ENCODE measurements around the gene WHRN. TPM values are rescaled to one million over a fixed set of nuclear protein-coding genes. Genes with fewer than 3 reads are reported as not detected.

The WHRN gene
- total RNA-seq, 1 donor from 2014 or later = 1.1 TPM

GRCh38 chr9:114407889-114408288 is 97.4 kb downstream of the WHRN start:
- TF ChIP-seq EZH2 (IDR thresholded peaks at IDR 0.05) = no peak
- Histone ChIP-seq H3K36me3 (no peaks in the 10 kb centered on the region), H3K9me3 (ENCODE audit: low read depth) (no peaks in the 10 kb centered on the region), H3F3A (ENCODE audit: low read depth) (no peaks in the 10 kb centered on the region), H3K4me1 (peaks cover 8% of the 10 kb centered on the region), H3K9ac (no peak overlapping the region), H4K20me1 (ENCODE audit: low read depth) (no peaks in the 10 kb centered on the region), H3K27ac (no peak overlapping the region), H3K4me2 (no peak overlapping the region), H3K79me2 (ENCODE audit: low read depth) (no peaks in the 10 kb centered on the region), H3K4me3 (no peak overlapping the region), H3K27me3 (no peaks in the 10 kb centered on the region), H2AFZ (replicated peaks) (no peak overlapping the region)
- Mint-ChIP-seq H3K4me1 (peaks cover 30% of the 10 kb centered on the region), H3K9me3 (no peaks in the 10 kb centered on the region), H3K27me3 (ENCODE audit: insufficient read depth, low read depth) (peaks cover 10% of the 10 kb centered on the region), H3K27ac (no peak overlapping the region), H3K36me3 (no peaks in the 10 kb centered on the region), H3K4me3 (no peak overlapping the region)
- DNase-seq (ENCODE audit: low spot score) = no peak

DNA sequence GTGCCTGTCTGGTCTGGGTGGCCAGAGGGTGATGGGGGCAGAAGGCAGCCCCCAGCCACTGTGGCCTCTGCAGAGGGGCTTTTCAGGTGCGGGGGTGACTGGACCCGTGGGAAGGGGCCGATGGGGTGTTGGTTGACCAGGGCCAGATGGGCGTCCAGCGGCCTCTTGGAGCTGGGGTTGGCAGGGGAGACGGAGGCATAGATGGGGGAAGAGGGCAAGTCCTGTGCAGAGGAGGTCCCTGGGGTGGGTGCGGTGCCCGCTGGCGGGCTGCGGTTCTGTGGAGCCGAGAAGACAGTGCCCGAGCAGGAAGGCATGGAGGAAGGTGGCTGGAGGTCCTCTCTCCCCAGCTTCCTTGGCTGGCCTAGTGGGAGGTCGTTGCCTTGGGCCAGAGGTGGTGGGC is 98.8 kb downstream of the WHRN start:
- Histone ChIP-seq H3K27me3 (no peaks in the 10 kb centered on the region), H3K9me3 (ENCODE audit: low read depth) (no peaks in the 10 kb centered on the region), H4K20me1 (ENCODE audit: low read depth) (no peaks in the 10 kb centered on the region), H3K9ac (no peak overlapping the region), H3K79me2 (ENCODE audit: low read depth) (no peaks in the 10 kb centered on the region), H3K4me3 (no peak overlapping the region), H3K4me2 (no peak overlapping the region), H3F3A (ENCODE audit: low read depth) (no peaks in the 10 kb centered on the region), H3K36me3 (no peaks in the 10 kb centered on the region), H2AFZ (replicated peaks) (no peak overlapping the region), H3K4me1 (peaks cover 7% of the 10 kb centered on the region), H3K27ac (no peak overlapping the region)
- Mint-ChIP-seq H3K4me1 (peaks cover 23% of the 10 kb centered on the region), H3K36me3 (no peaks in the 10 kb centered on the region), H3K4me3 (no peak overlapping the region), H3K27me3 (ENCODE audit: insufficient read depth, low read depth) (peaks cover 10% of the 10 kb centered on the region), H3K27ac (no peak overlapping the region), H3K9me3 (no peaks in the 10 kb centered on the region)
- DNase-seq (ENCODE audit: low spot score) = no peak
- TF ChIP-seq EZH2 (IDR thresholded peaks at IDR 0.05) (no peak), CTCF (IDR thresholded peaks at IDR 0.05) (no peak)

- Histone ChIP-seq H3K4me2 (no peak overlapping the region), H3K27me3 (no peaks in the 10 kb centered on the region), H3K4me1 (peaks cover 7% of the 10 kb centered on the region), H3K27ac (no peak overlapping the region), H3K36me3 (no peaks in the 10 kb centered on the region), H3K9ac (no peak overlapping the region), H2AFZ (replicated peaks) (peak overlapping the region; percentile 26), H3K9me3 (ENCODE audit: low read depth) (no peaks in the 10 kb centered on the region), H4K20me1 (ENCODE audit: low read depth) (no peaks in the 10 kb centered on the region), H3F3A (ENCODE audit: low read depth) (no peaks in the 10 kb centered on the region), H3K79me2 (ENCODE audit: low read depth) (no peaks in the 10 kb centered on the region), H3K4me3 (no peak overlapping the region)
- H3K4me1 Mint-ChIP-seq = peaks cover 17% of the 10 kb centered on the region
- no peaks in the 10 kb centered on the region for H3K36me3 Mint-ChIP-seq
- H3K27ac Mint-ChIP-seq = no peak overlapping the region
- no peaks in the 10 kb centered on the region for H3K9me3 Mint-ChIP-seq
- H3K27me3 Mint-ChIP-seq (ENCODE audit: insufficient read depth, low read depth) = peaks cover 14% of the 10 kb centered on the region
- no peak overlapping the region for H3K4me3 Mint-ChIP-seq
- peak; percentile 87 for DNase-seq (ENCODE audit: low spot score)
- peak; percentile 85 for TF ChIP-seq CTCF (IDR thresholded peaks at IDR 0.05)
- no peak for TF ChIP-seq EZH2phosphoT487 (IDR thresholded peaks at IDR 0.05)
These were observed 99.8 kb downstream of the WHRN start for GRCh38 chr9:114405294-114406034.

- Histone ChIP-seq H3K36me3 (no peaks in the 10 kb centered on the region), H4K20me1 (ENCODE audit: low read depth) (no peaks in the 10 kb centered on the region), H3K79me2 (ENCODE audit: low read depth) (no peaks in the 10 kb centered on the region), H2AFZ (replicated peaks) (no peak overlapping the region), H3K9me3 (ENCODE audit: low read depth) (no peaks in the 10 kb centered on the region), H3K9ac (no peak overlapping the region), H3K27ac (no peak overlapping the region), H3F3A (ENCODE audit: low read depth) (no peaks in the 10 kb centered on the region), H3K4me2 (no peak overlapping the region), H3K4me1 (peaks cover 7% of the 10 kb centered on the region), H3K4me3 (no peak overlapping the region), H3K27me3 (no peaks in the 10 kb centered on the region)
- no peak for DNase-seq (ENCODE audit: low spot score)
- Mint-ChIP-seq H3K4me3 (no peak overlapping the region), H3K27ac (no peak overlapping the region), H3K36me3 (no peaks in the 10 kb centered on the region), H3K27me3 (ENCODE audit: insufficient read depth, low read depth) (peaks cover 14% of the 10 kb centered on the region), H3K4me1 (peaks cover 10% of the 10 kb centered on the region), H3K9me3 (no peaks in the 10 kb centered on the region)
- TF ChIP-seq EZH2 (IDR thresholded peaks at IDR 0.05) (no peak), CTCF (IDR thresholded peaks at IDR 0.05) (no peak), EZH2phosphoT487 (IDR thresholded peaks at IDR 0.05) (no peak)
These were observed 100.7 kb downstream of the WHRN start for GRCh38 chr9:114404531-114404930.
